Thymus (tissue), 11 donors: ENCODE measurements around the gene NUP98. TPM values are rescaled to one million over a fixed set of nuclear protein-coding genes. Genes with fewer than 3 reads are reported as not detected.

ENCODE experiments used
- DNase-seq, 9 donors: peaks; one replicate each; pipeline ENCODE4 v3.0.0-alpha.2; 2013; ENCODE audit warnings: low spot score in 9 of 9, low read depth in 6 of 9, missing footprints in 1 of 9
- H3K27ac ChIP-seq, 2 donors: one replicate each; pipeline ENCODE4 v1.5.1; 2013; ENCODE audit warnings: control low read depth in 1 of 2, low read depth in 1 of 2, low read length in 1 of 2, mild to moderate bottlenecking in 1 of 2, moderate library complexity in 1 of 2
- H3K27me3 ChIP-seq, 2 donors: one replicate each; pipeline ENCODE4 v1.5.1; 2013; ENCODE audit warnings: low read length in 1 of 2; ENCODE audit not compliant: control insufficient read depth in 2 of 2, insufficient read depth in 1 of 2
- H3K36me3 ChIP-seq, 2 donors: one replicate each; pipeline ENCODE4 v1.5.1; 2013; ENCODE audit warnings: low read length in 1 of 2, mild to moderate bottlenecking in 1 of 2, moderate library complexity in 1 of 2; ENCODE audit not compliant: control insufficient read depth in 2 of 2, insufficient read depth in 2 of 2
- H3K4me1 ChIP-seq, 2 donors: one replicate each; pipeline ENCODE4 v1.5.1; 2013; ENCODE audit warnings: low read length in 2 of 2; ENCODE audit not compliant: control insufficient read depth in 2 of 2, insufficient read depth in 2 of 2
- H3K4me3 ChIP-seq, 2 donors: one replicate each; pipeline ENCODE4 v1.5.1; 2013; ENCODE audit warnings: low read length in 2 of 2, control low read depth in 1 of 2, mild to moderate bottlenecking in 1 of 2
- H3K9me3 ChIP-seq, 2 donors: one replicate each; pipeline ENCODE4 v1.5.1; 2013; ENCODE audit warnings: low read length in 1 of 2, mild to moderate bottlenecking in 1 of 2; ENCODE audit not compliant: control insufficient read depth in 2 of 2, insufficient read depth in 1 of 2
- WGBS: extraction: QIAGEN DNeasy Blood & Tissue Kit; methylation state at CpG from one replicate; pipeline ENCODE4 v1.1.7; 2013; 5-methylcytosine and 5-hydroxymethylcytosine counted together
- polyA plus RNA-seq: library from polyadenylated mRNA; stranded (reverse); fragments of 200-250 nt; gene quantifications from one replicate; pipeline ENCODE4 v1.2.3, GENCODE V29; 2013
- total RNA-seq: library from RNA; stranded (reverse); fragments of 120-200 nt; gene quantifications from one replicate; pipeline ENCODE4 v1.2.4, GENCODE V29; 2013
- donor health status: healthy.

NUP98 gene
- total and polyA plus RNA-seq, 2 donors: 23.0 to 59.0 TPM

GRCh38 chr11:3830730-3831129 is 33.4 kb upstream of the NUP98 start:
- no peaks in the 10 kb centered on the region for H3K27me3 ChIP-seq
- 91% methylated on average over 1 of the region's 1 CpG for WGBS
- H3K27ac ChIP-seq: no peak overlapping the region
- no peak overlapping the region for H3K4me3 ChIP-seq
- H3K4me1 ChIP-seq: peaks cover 13 to 45% of the 10 kb centered on the region in 2 donors
- H3K36me3 ChIP-seq: peaks cover 55 to 79% of the 10 kb centered on the region in 2 donors
- no peak for DNase-seq
- no peaks in the 10 kb centered on the region for H3K9me3 ChIP-seq

DNA sequence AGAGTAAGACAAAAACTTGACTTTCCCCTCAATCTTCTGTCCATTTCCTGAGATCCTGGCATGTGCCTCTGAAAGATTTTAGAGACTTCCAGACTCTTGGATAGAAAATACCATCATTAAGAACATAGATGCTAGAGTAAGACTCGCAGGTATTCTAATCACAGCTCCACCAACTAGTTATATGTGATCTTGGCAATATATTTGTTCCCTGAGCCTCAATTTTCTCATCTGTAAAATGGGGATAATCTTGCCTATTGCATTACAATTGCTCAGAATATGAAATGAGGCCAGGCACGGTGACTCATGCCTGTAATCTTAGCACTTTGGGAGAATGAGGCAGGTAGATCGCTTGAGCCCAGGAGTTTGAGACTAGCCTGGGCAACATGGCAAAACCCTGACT is 32.7 kb upstream of the NUP98 start:
- Histone ChIP-seq H3K36me3 (peaks cover 54 to 79% of the 10 kb centered on the region in 2 donors), H3K27me3 (no peaks in the 10 kb centered on the region), H3K9me3 (no peaks in the 10 kb centered on the region), H3K4me1 (peaks cover 7 to 38% of the 10 kb centered on the region in 2 donors), H3K4me3 (no peak overlapping the region), H3K27ac (no peak overlapping the region)
- DNase-seq: no peak
- 98% methylated on average over 3 of the region's 3 CpGs for WGBS

GRCh38 chr11:3827434-3828186 is 30.3 kb upstream of the NUP98 start:
- DNase-seq: no peak

GRCh38 chr11:3826721-3827120 is 29.4 kb upstream of the NUP98 start:
- peaks cover 55 to 65% of the 10 kb centered on the region in 2 donors for H3K36me3 ChIP-seq
- 97% methylated on average over 3 of the region's 3 CpGs for WGBS
- no peak for DNase-seq
- H3K4me1 ChIP-seq: peaks cover 0 to 13% of the 10 kb centered on the region in 2 donors
- H3K27ac ChIP-seq: no peak overlapping the region
- H3K4me3 ChIP-seq: no peak overlapping the region
- H3K27me3 ChIP-seq: no peaks in the 10 kb centered on the region
- no peaks in the 10 kb centered on the region for H3K9me3 ChIP-seq

More at GRCh38 chr11:3827434-3828186, 30.3 kb upstream of the NUP98 start:
- WGBS: 97% methylated on average over 35 of the region's 35 CpGs
- no peaks in the 10 kb centered on the region for H3K9me3 ChIP-seq
- H3K27ac ChIP-seq: no peak overlapping the region
- peaks cover 0 to 18% of the 10 kb centered on the region in 2 donors for H3K4me1 ChIP-seq
- H3K27me3 ChIP-seq: no peaks in the 10 kb centered on the region
- H3K4me3 ChIP-seq: no peak overlapping the region
- peaks cover 58 to 67% of the 10 kb centered on the region in 2 donors for H3K36me3 ChIP-seq

- Histone ChIP-seq H3K4me1 (peaks cover 0 to 4% of the 10 kb centered on the region in 2 donors), H3K9me3 (no peaks in the 10 kb centered on the region), H3K27ac (no peak overlapping the region), H3K4me3 (no peak overlapping the region), H3K36me3 (peaks cover 45 to 54% of the 10 kb centered on the region in 2 donors), H3K27me3 (no peaks in the 10 kb centered on the region)
- 96% methylated on average over 8 of the region's 8 CpGs for WGBS
- DNase-seq: no peak
These were observed 28.3 kb upstream of the NUP98 start for GRCh38 chr11:3825473-3826154.

GRCh38 chr11:3824714-3825472 is 27.5 kb upstream of the NUP98 start:
- Histone ChIP-seq H3K9me3 (no peaks in the 10 kb centered on the region), H3K27ac (no peak overlapping the region), H3K4me3 (no peak overlapping the region), H3K4me1 (peaks cover 0 to 4% of the 10 kb centered on the region in 2 donors), H3K36me3 (peaks cover 38 to 47% of the 10 kb centered on the region in 2 donors), H3K27me3 (no peaks in the 10 kb centered on the region)
- peak in 6 of 9 donors; percentile 69 to 90 (median 78) for DNase-seq
- 71% methylated on average over 18 of the region's 18 CpGs for WGBS

- 98% methylated on average over 30 of the region's 30 CpGs for WGBS
- peaks cover 35 to 39% of the 10 kb centered on the region in 2 donors for H3K36me3 ChIP-seq
These were observed 26.6 kb upstream of the NUP98 start for GRCh38 chr11:3823762-3824506.

DNA sequence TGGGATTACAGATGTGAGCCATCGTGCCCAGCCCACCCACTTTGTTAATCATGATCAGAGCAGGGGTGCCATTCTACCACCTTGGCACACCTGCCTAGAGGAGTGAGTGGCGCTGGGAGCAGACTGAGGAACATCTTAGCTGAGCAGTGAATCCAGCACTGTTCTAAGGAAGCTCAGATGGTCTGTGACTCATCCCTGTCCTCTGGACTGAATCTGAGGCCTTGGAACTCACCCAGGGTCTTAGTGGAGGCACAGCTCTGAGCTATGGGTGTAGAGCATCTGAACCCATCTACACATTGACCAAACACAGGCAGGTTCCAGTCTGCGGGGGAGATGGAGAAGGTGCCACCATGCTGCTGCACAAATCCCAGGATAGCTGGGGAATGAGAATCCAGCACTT is 25.9 kb upstream of the NUP98 start:
- H3K27me3 ChIP-seq: no peaks in the 10 kb centered on the region
- 98% methylated on average over 3 of the region's 3 CpGs for WGBS
- H3K4me3 ChIP-seq: no peak overlapping the region
- peaks cover 0 to 4% of the 10 kb centered on the region in 2 donors for H3K4me1 ChIP-seq
- peaks cover 35 to 38% of the 10 kb centered on the region in 2 donors for H3K36me3 ChIP-seq
- no peaks in the 10 kb centered on the region for H3K9me3 ChIP-seq
- H3K27ac ChIP-seq: no peak overlapping the region
- no peak for DNase-seq

More at GRCh38 chr11:3823762-3824506, 26.6 kb upstream of the NUP98 start:
- no peaks in the 10 kb centered on the region for H3K27me3 ChIP-seq
- peaks cover 0 to 4% of the 10 kb centered on the region in 2 donors for H3K4me1 ChIP-seq
- no peaks in the 10 kb centered on the region for H3K9me3 ChIP-seq
- no peak overlapping the region for H3K27ac ChIP-seq
- no peak for DNase-seq
- H3K4me3 ChIP-seq: no peak overlapping the region
